A549 (cell line): ENCODE results near the gene LINC01488. TPM values are rescaled to one million over a fixed set of nuclear protein-coding genes. Genes with fewer than 3 reads are reported as not detected.

Experiments
- ATAC-seq, 2 experiments: fragments of 200-7000 bp in 1 of 2; fragments of >200 bp in 1 of 2; cut with Nextera tagmentation in 1 of 2; cut with Tn5 transposase in 1 of 2; 3 replicates each; pipeline versions ENCODE4 v1.8.0 to v1.9.1; 2018 to 2020; ENCODE audit warnings: mild to moderate bottlenecking in 1 of 2, moderate library complexity in 1 of 2
- CTCF ChIA-PET: fragments of 300-600 bp; sonication (Branson Sonifier 250); formaldehyde crosslinking; extraction: SDS; loops from one replicate; lab custom pipeline; 2021; ENCODE audit warnings: antibody characterized with exemption, inconsistent platforms; lab: Yijun Ruan, JAX
- POLR2A ChIA-PET: fragments of 350-600 bp; formaldehyde crosslinking; extraction: SDS; loops from one replicate; lab custom pipeline; 2021; ENCODE audit warnings: antibody characterized with exemption, inconsistent platforms; lab: Yijun Ruan, JAX
- DNase-seq, 2 experiments: peaks; one replicate each; pipeline versions ENCODE4 v3.0.0 to v3.0.0-alpha.2; 2011 to 2016; ENCODE audit warnings: low read depth in 1 of 2, low spot score in 1 of 2
- FAIRE-seq: peaks from 2 replicates; lab custom pipeline; 2011; peaks lifted over from hg19 to GRCh38; lab: Jason Lieb, UNC
- H3K27ac ChIP-seq, 2 experiments: fragments of >200 bp; sonication (Bioruptor Twin); formaldehyde crosslinking; 3 replicates each; pipeline ENCODE4 v1.5.1; 2016 to 2017
- H3K4me1 ChIP-seq: fragments of >200 bp; sonication (Bioruptor Twin); formaldehyde crosslinking; 3 replicates; pipeline ENCODE4 v1.6.1; 2016
- H3K4me2 ChIP-seq: fragments of >200 bp; sonication (Bioruptor Twin); formaldehyde crosslinking; 3 replicates; pipeline ENCODE4 v1.6.1; 2016
- H3K4me3 ChIP-seq: fragments of >200 bp; sonication (Bioruptor Twin); formaldehyde crosslinking; 3 replicates; pipeline ENCODE4 v1.5.1; 2016
- H3K9me3 ChIP-seq: fragments of >200 bp; sonication (Bioruptor Twin); formaldehyde crosslinking; 3 replicates; pipeline ENCODE4 v1.6.1; 2016
- E2F6 ChIP-seq: IDR thresholded peaks from 2 replicates; pipeline ENCODE4 v1.6.1; 2012; ENCODE audit warnings: low read depth, borderline replicate concordance
- EHF ChIP-seq: fragments of 250-450 bp; sonication (Bioruptor Pico); IDR thresholded peaks from 2 replicates; pipeline ENCODE4 v1.5.0; 2020; ENCODE audit warnings: mild to moderate bottlenecking
- HES2 ChIP-seq: fragments of >200 bp; sonication (Bioruptor Twin); formaldehyde crosslinking; IDR thresholded peaks from 2 replicates; pipeline ENCODE4 v1.6.1; 2016
- JUNB ChIP-seq: fragments of >200 bp; sonication (Bioruptor Twin); formaldehyde crosslinking; IDR thresholded peaks from 2 replicates; pipeline ENCODE4 v1.6.1; 2016
- MAZ ChIP-seq: fragments of 150-350 bp; IDR thresholded peaks from 2 replicates; pipeline ENCODE4 v1.6.1; 2014; ENCODE audit warnings: antibody characterized with exemption, low read depth, low read length, borderline replicate concordance
- POLR2A ChIP-seq: IDR thresholded peaks from 2 replicates; pipeline ENCODE4 v1.6.1; 2012; ENCODE audit warnings: mild to moderate bottlenecking, low read length
- RARB ChIP-seq: fragments of 250-450 bp; sonication (Bioruptor Pico); IDR thresholded peaks from 2 replicates; pipeline ENCODE4 v1.8.0; 2021; ENCODE audit warnings: mild to moderate bottlenecking, moderate library complexity
- SREBF2 ChIP-seq: fragments of 450-650 bp; IDR thresholded peaks from 2 replicates; pipeline ENCODE4 v1.6.1; 2014; ENCODE audit warnings: mild to moderate bottlenecking, moderate library complexity
- ZSCAN20 ChIP-seq: fragments of 250-450 bp; sonication (Bioruptor Pico); IDR thresholded peaks from 2 replicates; pipeline ENCODE4 v1.8.0; 2022; ENCODE audit warnings: mild to moderate bottlenecking, moderate library complexity
- WGBS: methylation state at CpG from one replicate; pipeline ENCODE4 v1.1.6; 2017; ENCODE audit errors: missing lambda C conversion rate; 5-methylcytosine and 5-hydroxymethylcytosine counted together
- polyA plus RNA-seq, 4 experiments: library from polyadenylated mRNA; depleted of rRNA in 3 of 4; stranded (reverse); fragments of >200 nt; fragmentation: RNase III in 1 of 4; extraction: RNeasy Plus Mini Kit Qiagen cat#74134 plus additional on column Dnase treatment in 1 of 4; gene quantifications; 2 replicates in 3 of 4; 3 replicates in 1 of 4; pipeline ENCODE4 v1.2.3, GENCODE V29; 2011 to 2017
- TF ChIP-seq, protein P1 (sequence below): fragments of 200-600 bp; sonication (generic); IDR thresholded peaks from 2 replicates; pipeline ENCODE4 v1.6.1; 2016; ENCODE audit warnings: antibody characterized with exemption, mild to moderate bottlenecking, moderate library complexity

Gene LINC01488
- polyA plus RNA-seq, 2 of the 4 experiments (the other 2 are of a cell fraction) = 0.05 TPM; not detected in 1

GRCh38 chr11:69450064-69450856 lies 31.2 kb upstream of the LINC01488 start:
- POLR2A ChIA-PET = no interaction called here
- no peak for FAIRE-seq
- Histone ChIP-seq H3K4me2 (no peak overlapping the region), H3K4me1 (peaks cover 10% of the 10 kb centered on the region; the same call in 1 of the 3 replicates), H3K4me3 (no peak overlapping the region), H3K27ac (no peak overlapping the region), H3K9me3 (no peaks in the 10 kb centered on the region)
- no peak for DNase-seq
- 84% methylated on average over 10 of the region's 18 CpGs for WGBS
- TF ChIP-seq RARB (CRISPR knock-in tag) = no peak
- TF ChIP-seq HES2 = no peak
- TF ChIP-seq, protein P1, sequence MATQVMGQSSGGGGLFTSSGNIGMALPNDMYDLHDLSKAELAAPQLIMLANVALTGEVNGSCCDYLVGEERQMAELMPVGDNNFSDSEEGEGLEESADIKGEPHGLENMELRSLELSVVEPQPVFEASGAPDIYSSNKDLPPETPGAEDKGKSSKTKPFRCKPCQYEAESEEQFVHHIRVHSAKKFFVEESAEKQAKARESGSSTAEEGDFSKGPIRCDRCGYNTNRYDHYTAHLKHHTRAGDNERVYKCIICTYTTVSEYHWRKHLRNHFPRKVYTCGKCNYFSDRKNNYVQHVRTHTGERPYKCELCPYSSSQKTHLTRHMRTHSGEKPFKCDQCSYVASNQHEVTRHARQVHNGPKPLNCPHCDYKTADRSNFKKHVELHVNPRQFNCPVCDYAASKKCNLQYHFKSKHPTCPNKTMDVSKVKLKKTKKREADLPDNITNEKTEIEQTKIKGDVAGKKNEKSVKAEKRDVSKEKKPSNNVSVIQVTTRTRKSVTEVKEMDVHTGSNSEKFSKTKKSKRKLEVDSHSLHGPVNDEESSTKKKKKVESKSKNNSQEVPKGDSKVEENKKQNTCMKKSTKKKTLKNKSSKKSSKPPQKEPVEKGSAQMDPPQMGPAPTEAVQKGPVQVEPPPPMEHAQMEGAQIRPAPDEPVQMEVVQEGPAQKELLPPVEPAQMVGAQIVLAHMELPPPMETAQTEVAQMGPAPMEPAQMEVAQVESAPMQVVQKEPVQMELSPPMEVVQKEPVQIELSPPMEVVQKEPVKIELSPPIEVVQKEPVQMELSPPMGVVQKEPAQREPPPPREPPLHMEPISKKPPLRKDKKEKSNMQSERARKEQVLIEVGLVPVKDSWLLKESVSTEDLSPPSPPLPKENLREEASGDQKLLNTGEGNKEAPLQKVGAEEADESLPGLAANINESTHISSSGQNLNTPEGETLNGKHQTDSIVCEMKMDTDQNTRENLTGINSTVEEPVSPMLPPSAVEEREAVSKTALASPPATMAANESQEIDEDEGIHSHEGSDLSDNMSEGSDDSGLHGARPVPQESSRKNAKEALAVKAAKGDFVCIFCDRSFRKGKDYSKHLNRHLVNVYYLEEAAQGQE = no peak
- TF ChIP-seq EHF = no peak
- no peak for TF ChIP-seq ZSCAN20 (CRISPR knock-in tag)
- TF ChIP-seq SREBF2 = no peak
- TF ChIP-seq MAZ = no peak
- no peak for ATAC-seq
- CTCF ChIA-PET = interaction anchor here (2.2 kb wide), 1 partner anchor 29 kb away, joined by 6 read pairs; no protein-coding TSS in a partner anchor

GRCh38 chr11:69450857-69451220 lies 30.6 kb upstream of the LINC01488 start:
- no peak for ATAC-seq
- POLR2A ChIA-PET = no interaction called here

More at GRCh38 chr11:69450857-69451220, 30.6 kb upstream of the LINC01488 start:
- whole genome bisulfite sequencing = 86% methylated on average over 6 of the region's 6 CpGs
- Histone ChIP-seq H3K4me1 (peaks cover 10% of the 10 kb centered on the region; the same call in 1 of the 3 replicates), H3K4me2 (no peak overlapping the region), H3K9me3 (no peaks in the 10 kb centered on the region), H3K4me3 (no peak overlapping the region), H3K27ac (no peak overlapping the region)
- TF ChIP-seq E2F6 (no peak), HES2 (no peak), POLR2A (no peak), JUNB (no peak)
- TF ChIP-seq, protein P1 = no peak
- CTCF ChIA-PET = interaction anchor here (2.2 kb wide), 1 partner anchor 28 kb away, joined by 6 read pairs; no protein-coding TSS in a partner anchor
- no peak for DNase-seq
- FAIRE-seq = no peak
